Measurements from ENCODE around the gene RDX.

RDX gene

GRCh38 chr11:110169738-110170137 is 126.7 kb downstream of the RDX start:
- DNase-seq: no peak

GRCh38 chr11:110168033-110168803 is 128.2 kb downstream of the RDX start:
- DNase-seq: no peak

GRCh38 chr11:110165039-110165925 is 131.1 kb downstream of the RDX start:
- DNase-seq: no peak

- no peak for DNase-seq
Measured at GRCh38 chr11:110162216-110162615, 134.2 kb downstream of the RDX start.

- no peak for DNase-seq
Measured at GRCh38 chr11:110161061-110161460, 135.4 kb downstream of the RDX start.

- DNase-seq: no peak
Measured at GRCh38 chr11:110160437-110160836, 136.0 kb downstream of the RDX start.

GRCh38 chr11:110160016-110160415 is 136.4 kb downstream of the RDX start:
- no peak for DNase-seq

GRCh38 chr11:110159476-110159875 is 136.9 kb downstream of the RDX start:
- DNase-seq: no peak

GRCh38 chr11:110158317-110159200 is 137.9 kb downstream of the RDX start:
- DNase-seq: no peak

GRCh38 chr11:110156503-110156902 is 139.9 kb downstream of the RDX start:
- DNase-seq: no peak

GRCh38 chr11:110153474-110153873 is 142.9 kb downstream of the RDX start:
- DNase-seq: no peak

- no peak for DNase-seq
Measured at GRCh38 chr11:110152199-110152598, 144.2 kb downstream of the RDX start.

- DNase-seq: no peak
Measured at GRCh38 chr11:110148775-110149744, 147.4 kb downstream of the RDX start.

GRCh38 chr11:110147962-110148709 is 148.3 kb downstream of the RDX start:
- DNase-seq: no peak

GRCh38 chr11:110141812-110142211 is 154.6 kb downstream of the RDX start:
- no peak for DNase-seq

GRCh38 chr11:110134110-110134509 is 162.3 kb downstream of the RDX start:
- DNase-seq: no peak

GRCh38 chr11:110133160-110133559 is 163.3 kb downstream of the RDX start:
- DNase-seq: no peak

GRCh38 chr11:110131386-110132123 is 164.9 kb downstream of the RDX start:
- DNase-seq: no peak

- DNase-seq: no peak
Measured at GRCh38 chr11:110130642-110131238, 165.7 kb downstream of the RDX start.

GRCh38 chr11:110128161-110128560 is 168.3 kb downstream of the RDX start:
- DNase-seq: no peak
